Smooth muscle cell (in vitro differentiated cells): ENCODE data around the gene SYT1. TPM values are rescaled to one million over a fixed set of nuclear protein-coding genes. Genes with fewer than 3 reads are reported as not detected.

Source experiments
- DNase-seq: peaks from one replicate; lab custom pipeline; 2025; ENCODE audit not compliant: unreplicated experiment; lab: John Stamatoyannopoulos, UW
- H2AFZ ChIP-seq: fragments of 200-600 bp; sonication (generic); 2 replicates; pipeline ENCODE4 v1.6.0; 2016; ENCODE audit warnings: antibody characterized with exemption, low read depth, mild to moderate bottlenecking
- H3F3A ChIP-seq: fragments of 200-600 bp; sonication (generic); 2 replicates; pipeline ENCODE4 v1.6.0; 2017; ENCODE audit warnings: antibody characterized with exemption, low read depth
- H3K27ac ChIP-seq: fragments of 200-600 bp; sonication (generic); 2 replicates; pipeline ENCODE4 v1.5.1; 2016; ENCODE audit warnings: low read depth, mild to moderate bottlenecking
- H3K27me3 ChIP-seq: fragments of 200-600 bp; sonication (generic); 2 replicates; pipeline ENCODE4 v1.6.1; 2016; ENCODE audit warnings: low read depth, mild to moderate bottlenecking
- H3K36me3 ChIP-seq: fragments of 200-600 bp; sonication (generic); 2 replicates; pipeline ENCODE4 v1.5.1; 2016; ENCODE audit warnings: low read depth
- H3K4me1 ChIP-seq: fragments of 200-600 bp; sonication (generic); 2 replicates; pipeline ENCODE4 v1.5.1; 2016; ENCODE audit warnings: low read depth
- H3K4me2 ChIP-seq: fragments of 200-600 bp; sonication (generic); 2 replicates; pipeline ENCODE4 v1.6.0; 2016; ENCODE audit warnings: mild to moderate bottlenecking
- H3K4me3 ChIP-seq: fragments of 200-600 bp; sonication (generic); 2 replicates; pipeline ENCODE4 v1.5.1; 2016; ENCODE audit warnings: mild to moderate bottlenecking
- H3K79me2 ChIP-seq: fragments of 200-600 bp; sonication (generic); 2 replicates; pipeline ENCODE4 v1.6.0; 2016; ENCODE audit warnings: low read depth, mild to moderate bottlenecking
- H3K9ac ChIP-seq: fragments of 200-600 bp; sonication (generic); 2 replicates; pipeline ENCODE4 v1.6.0; 2016; ENCODE audit warnings: low read depth
- H3K9me3 ChIP-seq: fragments of 200-600 bp; sonication (generic); replicated peaks from 2 replicates; pipeline ENCODE4 v1.5.1; 2016; ENCODE audit warnings: low read depth
- H4K20me1 ChIP-seq: fragments of 200-600 bp; sonication (generic); 2 replicates; pipeline ENCODE4 v1.6.0; 2016; ENCODE audit warnings: low read depth
- CTCF ChIP-seq: fragments of 200-600 bp; sonication (generic); IDR thresholded peaks from 2 replicates; pipeline ENCODE4 v1.5.1; 2017; ENCODE audit warnings: borderline replicate concordance, mild to moderate bottlenecking, antibody characterized with exemption; ENCODE audit not compliant: insufficient read depth, poor library complexity, severe bottlenecking
- WGBS: methylation state at CpG from one replicate; pipeline ENCODE4 v1.1.7; 2016; ENCODE audit warnings: low lambda C conversion rate; 5-methylcytosine and 5-hydroxymethylcytosine counted together
- polyA plus RNA-seq: library from polyadenylated mRNA; unstranded; fragments of >200 nt; fragmentation: Nextera tagmentation; extraction: Ambion mirVana; gene quantifications from 2 replicates; pipeline ENCODE4 v1.2.1, GENCODE V29; 2016
- total RNA-seq: library from RNA; depleted of rRNA; stranded (reverse); fragments of >200 nt; gene quantifications from 2 replicates; pipeline ENCODE4 v1.2.3, GENCODE V29; 2014

Gene SYT1
- total and polyA plus RNA-seq, 2 experiments from 2014 or later: 5.2 to 10.2 TPM

GRCh38 chr12:79069009-79069408 is 204.4 kb downstream of the SYT1 start:
- no peak overlapping the region for H3K4me3 ChIP-seq
- H3K36me3 ChIP-seq: no peaks in the 10 kb centered on the region
- no peaks in the 10 kb centered on the region for H4K20me1 ChIP-seq
- TF ChIP-seq CTCF: no peak
- H3K4me1 ChIP-seq: no peaks in the 10 kb centered on the region
- no peak overlapping the region for H2AFZ ChIP-seq
- no peaks in the 10 kb centered on the region for H3K9me3 ChIP-seq
- no peaks in the 10 kb centered on the region for H3K27me3 ChIP-seq
- no peaks in the 10 kb centered on the region for H3F3A ChIP-seq
- no peak for DNase-seq
- no peak overlapping the region for H3K4me2 ChIP-seq
- H3K79me2 ChIP-seq: no peaks in the 10 kb centered on the region
- H3K9ac ChIP-seq: no peak overlapping the region
- H3K27ac ChIP-seq: no peak overlapping the region

- H3K4me3 ChIP-seq: no peak overlapping the region
- H3K27ac ChIP-seq: no peak overlapping the region
- H3K36me3 ChIP-seq: no peaks in the 10 kb centered on the region
- DNase-seq: no peak
- H4K20me1 ChIP-seq: no peaks in the 10 kb centered on the region
- no peaks in the 10 kb centered on the region for H3K27me3 ChIP-seq
- WGBS: 92% methylated on average over 1 of the region's 1 CpG
- H3K9ac ChIP-seq: no peak overlapping the region
- TF ChIP-seq CTCF: no peak
- H3F3A ChIP-seq: no peaks in the 10 kb centered on the region
- H2AFZ ChIP-seq: no peak overlapping the region
- no peak overlapping the region for H3K4me2 ChIP-seq
- H3K79me2 ChIP-seq: no peaks in the 10 kb centered on the region
- no peaks in the 10 kb centered on the region for H3K9me3 ChIP-seq
- no peaks in the 10 kb centered on the region for H3K4me1 ChIP-seq
These were observed 206.9 kb downstream of the SYT1 start for GRCh38 chr12:79071498-79071897.

- H3K9ac ChIP-seq: no peak overlapping the region
- TF ChIP-seq CTCF: no peak
- H3K9me3 ChIP-seq: no peaks in the 10 kb centered on the region
- no peaks in the 10 kb centered on the region for H4K20me1 ChIP-seq
- H3K27me3 ChIP-seq: no peaks in the 10 kb centered on the region
- no peaks in the 10 kb centered on the region for H3K79me2 ChIP-seq
- H3K27ac ChIP-seq: no peak overlapping the region
- no peak overlapping the region for H2AFZ ChIP-seq
- H3K36me3 ChIP-seq: no peaks in the 10 kb centered on the region
- no peaks in the 10 kb centered on the region for H3F3A ChIP-seq
- H3K4me1 ChIP-seq: no peaks in the 10 kb centered on the region
- WGBS: 98% methylated on average over 2 of the region's 2 CpGs
- no peak for DNase-seq
- no peak overlapping the region for H3K4me3 ChIP-seq
- H3K4me2 ChIP-seq: no peak overlapping the region
These were observed 208.9 kb downstream of the SYT1 start for GRCh38 chr12:79073506-79073905.

GRCh38 chr12:79082595-79082994 is 218.0 kb downstream of the SYT1 start:
- no peak overlapping the region for H2AFZ ChIP-seq
- WGBS: 72% methylated on average over 1 of the region's 1 CpG
- DNase-seq: no peak

More at GRCh38 chr12:79082595-79082994, 218.0 kb downstream of the SYT1 start:
- no peaks in the 10 kb centered on the region for H3K4me1 ChIP-seq
- no peak overlapping the region for H3K4me3 ChIP-seq
- no peaks in the 10 kb centered on the region for H3K36me3 ChIP-seq
- H3K9me3 ChIP-seq: no peaks in the 10 kb centered on the region
- no peaks in the 10 kb centered on the region for H4K20me1 ChIP-seq
- no peak overlapping the region for H3K27ac ChIP-seq
- no peaks in the 10 kb centered on the region for H3F3A ChIP-seq
- H3K4me2 ChIP-seq: no peak overlapping the region
- H3K9ac ChIP-seq: no peak overlapping the region
- TF ChIP-seq CTCF: no peak
- no peaks in the 10 kb centered on the region for H3K27me3 ChIP-seq
- H3K79me2 ChIP-seq: no peaks in the 10 kb centered on the region
